Activated CD4-positive, alpha-beta memory T cell treated with anti-CD3 and anti-CD28 coated beads, Interleukin-2, amount 10 ng/mL, durations not matched to agents 7 days and 5 days (primary cell): Measurements from ENCODE around the gene ZNF85. TPM values are rescaled to one million over a fixed set of nuclear protein-coding genes. Genes with fewer than 3 reads are reported as not detected.
"Not testable (repeated sequence)": the region's sequence is repeated elsewhere in the genome, so short reads cannot be mapped to it uniquely, and the experiment has no call there.

Source experiments
- CTCF ChIA-PET: fragments of 350-600 bp; sonication (Branson Sonifier 250); formaldehyde crosslinking; loops from one replicate; lab custom pipeline; 2021; ENCODE audit warnings: antibody characterized with exemption, inconsistent platforms; lab: Charles Lee
- POLR2A ChIA-PET: fragments of 350-600 bp; sonication (Branson Sonifier 250); formaldehyde crosslinking; loops from one replicate; lab custom pipeline; 2021; ENCODE audit warnings: antibody characterized with exemption; lab: Charles Lee
- DNase-seq: peaks from one replicate; pipeline ENCODE4 v3.0.0-alpha.2; 2020
- H3K27ac Mint-ChIP-seq: one replicate; pipeline ENCODE4 v1.8.0; 2021; ENCODE audit warnings: mild to moderate bottlenecking, mixed read lengths
- H3K27me3 Mint-ChIP-seq: one replicate; pipeline ENCODE4 v1.8.0; 2021; ENCODE audit warnings: mixed read lengths
- H3K36me3 Mint-ChIP-seq: one replicate; pipeline ENCODE4 v1.8.0; 2021; ENCODE audit warnings: low read depth, mixed read lengths
- H3K4me1 Mint-ChIP-seq: one replicate; pipeline ENCODE4 v1.8.0; 2021; ENCODE audit warnings: mixed read lengths
- H3K4me3 Mint-ChIP-seq: one replicate; pipeline ENCODE4 v1.8.0; 2021; ENCODE audit warnings: mild to moderate bottlenecking, mixed read lengths
- H3K9me3 Mint-ChIP-seq: one replicate; pipeline ENCODE4 v1.8.0; 2021; ENCODE audit warnings: mixed read lengths
- total RNA-seq, 2 experiments: library from RNA; stranded (reverse); gene quantifications; one replicate each; pipeline ENCODE4 v1.2.3, GENCODE V29; 2021

The ZNF85 gene
- 10 to 100 TPM; 16.4 to 17.2 TPM for total RNA-seq

GRCh38 chr19:20923077-20923871, at the start of gene ZNF85:
TSS of gene ZNF85 (plus strand) at chr19:20923251. CDS start at chr19:20923401, 150 bp downstream.
- peak; percentile 94 for DNase-seq
- H3K27ac Mint-ChIP-seq: peak within 1 kb of the TSS; percentile 94
- H3K9me3 Mint-ChIP-seq: peaks cover 28% of the 10 kb centered on the region
- H3K4me1 Mint-ChIP-seq: peaks cover 19% of the 10 kb centered on the region
- POLR2A ChIA-PET: interaction anchor here (0.7 to 2.7 kb wide), 29 partner anchors 14 to 1255 kb away, joined by 3 to 39 read pairs (median 5); partner anchors contain the start of genes ZNF100, ZNF14, ZNF253 and ZNF257
- peak within 1 kb of the TSS; percentile 94 for H3K4me3 Mint-ChIP-seq
- H3K27me3 Mint-ChIP-seq: no peaks in the 10 kb centered on the region
- H3K36me3 Mint-ChIP-seq: peaks cover 45% of the 10 kb centered on the region
- CTCF ChIA-PET: interaction anchor here (1.0 to 1.5 kb wide), 4 partner anchors 97 to 437 kb away, joined by 3 to 6 read pairs (median 3); partner anchors contain the start of genes ZNF430, ZNF66 and ZNF737

- H3K9me3 Mint-ChIP-seq: peaks cover 97% of the 10 kb centered on the region
- H3K27me3 Mint-ChIP-seq: no peaks in the 10 kb centered on the region
- no peak overlapping the region for H3K4me3 Mint-ChIP-seq
- H3K4me1 Mint-ChIP-seq: no peaks in the 10 kb centered on the region
- ChIA-PET CTCF (no interaction called here), POLR2A (no interaction called here)
- no peak for DNase-seq
- no peak overlapping the region for H3K27ac Mint-ChIP-seq
- H3K36me3 Mint-ChIP-seq: peaks cover 35% of the 10 kb centered on the region
Observed at GRCh38 chr19:20879501-20879900, 43.5 kb upstream of the ZNF85 start.

DNA sequence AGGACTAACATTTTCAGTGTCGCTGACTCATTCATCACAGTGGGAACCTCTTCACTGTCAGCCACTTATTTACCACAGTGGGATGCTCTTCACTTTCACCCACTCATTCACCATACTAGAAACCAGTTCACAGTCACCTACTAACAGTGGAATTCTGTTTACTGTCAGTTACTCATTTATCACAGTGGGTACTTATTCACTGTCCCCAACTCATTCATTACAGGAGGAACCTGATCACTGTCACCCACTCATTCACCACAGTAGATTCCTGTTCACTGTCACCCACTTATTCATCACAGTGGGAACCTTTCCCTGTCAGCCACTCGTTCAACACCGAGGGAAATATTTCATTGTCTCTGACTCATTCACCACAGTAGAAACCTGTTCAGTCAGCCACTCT, 10.1 kb upstream of the ZNF85 start:
- CTCF ChIA-PET: no interaction called here
- H3K27me3 Mint-ChIP-seq: no peaks in the 10 kb centered on the region
- no peak overlapping the region for H3K4me3 Mint-ChIP-seq
- peaks cover 47% of the 10 kb centered on the region for H3K36me3 Mint-ChIP-seq
- no peaks in the 10 kb centered on the region for H3K4me1 Mint-ChIP-seq
- POLR2A ChIA-PET: no interaction called here
- no peak for DNase-seq
- H3K9me3 Mint-ChIP-seq: peaks cover 83% of the 10 kb centered on the region
- no peak overlapping the region for H3K27ac Mint-ChIP-seq

DNA sequence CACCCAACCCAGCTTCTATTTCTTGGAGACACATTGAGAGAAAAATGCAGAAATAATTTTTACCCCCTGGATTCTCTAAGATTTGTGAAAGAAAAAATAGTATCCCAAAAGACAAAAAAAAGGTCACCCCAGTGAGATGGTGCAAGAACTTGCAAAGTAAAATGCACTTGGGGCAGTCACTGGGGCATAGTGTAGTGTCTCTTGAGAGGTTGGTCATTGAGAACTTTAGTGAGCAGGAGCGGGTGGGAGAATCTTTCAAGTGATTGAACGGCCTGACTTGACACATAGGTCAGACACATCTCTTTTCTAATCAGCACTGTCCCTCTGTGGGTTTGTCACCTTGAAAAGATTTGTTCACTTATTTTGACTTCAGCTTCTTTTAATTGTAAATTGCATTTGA, 2.4 kb downstream of the ZNF85 start:
- ChIA-PET POLR2A (interaction anchor here (1.1 kb wide), 1 partner anchor 12 kb away, joined by 3 read pairs; no protein-coding TSS in a partner anchor), CTCF (no interaction called here)
- Mint-ChIP-seq H3K4me3 (no peak overlapping the region), H3K36me3 (peaks cover 57% of the 10 kb centered on the region), H3K4me1 (peaks cover 19% of the 10 kb centered on the region), H3K27me3 (no peaks in the 10 kb centered on the region), H3K27ac (no peak overlapping the region), H3K9me3 (peaks cover 26% of the 10 kb centered on the region)
- no peak for DNase-seq

DNA sequence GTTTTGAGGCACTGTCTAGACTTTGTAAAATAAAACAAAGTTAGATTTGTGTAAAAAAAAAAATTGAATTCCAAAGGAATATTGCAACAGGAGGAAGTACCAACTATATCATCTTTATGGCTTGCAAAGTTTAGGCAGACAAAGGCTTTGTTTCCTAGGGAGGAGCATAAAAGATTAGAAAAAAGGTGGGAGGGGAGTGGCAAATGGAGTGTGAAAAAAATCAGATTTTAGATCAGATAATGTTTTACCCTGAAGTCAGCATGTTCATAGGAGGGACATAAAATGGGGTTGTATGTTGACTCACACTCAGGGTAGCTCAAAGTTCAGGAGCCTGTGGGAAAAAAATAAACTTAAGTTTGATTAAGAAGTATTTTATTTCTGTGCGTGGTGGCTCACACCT, 3.7 kb downstream of the ZNF85 start:
- DNase-seq: no peak
- H3K27me3 Mint-ChIP-seq: no peaks in the 10 kb centered on the region
- peaks cover 62% of the 10 kb centered on the region for H3K36me3 Mint-ChIP-seq
- POLR2A ChIA-PET: interaction anchor here (1.4 kb wide), 1 partner anchor 150 kb away, joined by 4 read pairs; the partner anchor contains the start of gene ZNF66
- peaks cover 19% of the 10 kb centered on the region for H3K4me1 Mint-ChIP-seq
- H3K9me3 Mint-ChIP-seq: peaks cover 26% of the 10 kb centered on the region
- no peak overlapping the region for H3K27ac Mint-ChIP-seq
- H3K4me3 Mint-ChIP-seq: no peak overlapping the region
- CTCF ChIA-PET: no interaction called here

DNA sequence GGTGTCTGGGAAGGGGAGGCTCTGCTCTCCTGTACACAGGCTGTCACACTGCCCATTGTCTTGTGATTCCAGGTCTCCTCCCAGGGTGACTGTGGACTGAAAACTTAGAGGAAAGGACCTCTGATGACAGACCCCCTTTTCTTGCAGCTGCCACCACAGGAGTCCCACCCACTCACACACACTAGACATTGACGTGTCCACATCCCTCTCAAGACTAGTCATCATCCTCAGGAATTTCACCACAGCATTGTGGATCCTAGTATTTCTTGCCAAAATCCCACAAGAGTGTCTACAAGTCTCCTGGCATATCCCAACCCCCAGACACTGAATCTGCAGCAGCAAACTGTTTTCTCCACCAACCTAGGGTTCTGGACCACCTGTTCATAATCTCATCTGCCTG, 5.3 kb downstream of the ZNF85 start:
- POLR2A ChIA-PET: no interaction called here
- Mint-ChIP-seq H3K4me1 (peaks cover 14% of the 10 kb centered on the region), H3K36me3 (peaks cover 71% of the 10 kb centered on the region), H3K9me3 (peaks cover 28% of the 10 kb centered on the region), H3K4me3 (no peak overlapping the region), H3K27me3 (no peaks in the 10 kb centered on the region), H3K27ac (no peak overlapping the region)
- no peak for DNase-seq
- CTCF ChIA-PET: no interaction called here

DNA sequence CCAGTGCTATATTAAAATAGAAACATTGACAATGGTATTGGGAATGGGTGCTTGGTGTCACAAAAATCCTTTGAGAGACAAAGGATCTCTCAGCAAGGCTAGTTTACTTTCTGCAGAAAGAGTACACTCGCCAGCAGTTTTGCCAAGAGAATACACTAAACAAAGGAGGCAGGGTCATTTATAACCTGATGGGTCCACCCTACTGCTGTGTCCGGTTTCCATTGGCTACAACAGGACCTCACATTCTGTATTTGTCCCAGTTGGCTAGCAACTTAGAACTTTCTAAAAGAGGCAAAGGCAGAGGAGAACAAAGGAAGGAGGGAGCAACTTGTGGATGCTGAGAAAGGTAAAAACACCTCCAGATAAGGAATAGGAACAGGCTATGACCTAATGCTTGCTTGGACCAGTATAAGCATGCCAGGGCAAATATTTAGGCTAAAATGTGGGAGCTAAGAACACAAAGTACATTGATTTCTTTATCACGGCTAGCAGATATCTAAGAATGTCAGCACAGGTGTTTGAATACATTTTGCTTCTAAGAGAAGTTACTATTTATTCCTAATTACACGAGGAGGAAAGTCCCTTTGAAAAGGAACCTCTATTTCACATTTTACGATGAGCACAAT, 13.4 kb downstream of the ZNF85 start:
- DNase-seq, H3K4me3 Mint-ChIP-seq, H3K27me3 Mint-ChIP-seq, POLR2A ChIA-PET, H3K27ac Mint-ChIP-seq, H3K4me1 Mint-ChIP-seq, CTCF ChIA-PET: not testable (repeated sequence)
- Mint-ChIP-seq H3K36me3 (peaks cover 77% of the 10 kb centered on the region), H3K9me3 (peaks cover 11% of the 10 kb centered on the region)

DNA sequence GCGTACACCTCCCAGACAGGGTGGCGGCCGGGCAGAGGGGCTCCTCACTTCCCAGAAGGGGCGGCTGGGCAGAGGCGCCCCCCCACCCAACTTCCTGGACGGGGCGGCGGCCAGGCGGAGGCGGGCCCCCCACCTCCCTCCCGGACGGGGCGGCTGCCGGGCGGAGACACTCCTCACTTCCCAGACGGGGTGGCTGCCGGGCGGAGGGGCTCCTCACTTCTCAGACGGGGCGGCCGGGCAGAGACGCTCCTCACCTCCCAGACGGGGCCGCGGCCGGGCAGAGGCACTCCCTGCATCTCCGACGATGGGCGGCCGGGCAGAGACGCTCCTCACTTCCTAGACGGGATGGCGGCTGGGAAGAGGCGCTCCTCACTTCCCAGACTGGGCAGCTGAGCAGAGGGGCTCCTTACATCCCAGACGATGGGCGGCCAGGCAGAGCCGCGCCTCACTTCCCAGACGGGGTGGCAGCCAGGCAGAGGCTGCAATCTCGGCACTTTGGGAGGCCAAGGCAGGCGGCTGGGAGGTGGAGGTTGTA, 29.6 kb downstream of the ZNF85 start:
- CTCF ChIA-PET, H3K4me1 Mint-ChIP-seq, H3K27me3 Mint-ChIP-seq, H3K27ac Mint-ChIP-seq, H3K4me3 Mint-ChIP-seq, POLR2A ChIA-PET, DNase-seq: not testable (repeated sequence)
- H3K9me3 Mint-ChIP-seq: peaks cover 30% of the 10 kb centered on the region
- H3K36me3 Mint-ChIP-seq: peaks cover 27% of the 10 kb centered on the region

- Mint-ChIP-seq H3K27me3 (no peaks in the 10 kb centered on the region), H3K36me3 (no peaks in the 10 kb centered on the region), H3K27ac (no peak overlapping the region), H3K9me3 (peaks cover 25% of the 10 kb centered on the region), H3K4me3 (no peak overlapping the region), H3K4me1 (no peaks in the 10 kb centered on the region)
- no peak for DNase-seq
- ChIA-PET POLR2A (no interaction called here), CTCF (no interaction called here)
Observed at GRCh38 chr19:20964798-20965197, 41.7 kb downstream of the ZNF85 start.

DNA sequence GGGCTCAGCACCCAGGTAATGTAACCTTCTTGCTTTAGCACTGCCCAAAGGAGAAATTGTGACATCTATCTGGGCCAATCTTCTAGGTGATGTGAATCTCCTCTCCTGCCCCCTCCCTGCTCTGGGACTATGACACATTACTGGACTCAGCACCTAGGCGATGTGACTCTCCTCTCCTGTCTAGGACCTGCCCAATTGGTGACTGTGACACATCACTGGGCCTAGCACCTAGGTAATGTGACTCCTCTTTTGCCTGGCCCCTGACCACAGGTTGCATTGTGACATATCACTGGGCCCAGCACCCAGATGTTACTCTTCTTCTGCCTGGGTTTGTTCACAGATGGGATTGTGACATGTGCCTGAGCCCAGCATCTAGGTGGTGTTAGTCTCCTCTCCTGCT, 45.0 kb downstream of the ZNF85 start:
- no peak for DNase-seq

DNA sequence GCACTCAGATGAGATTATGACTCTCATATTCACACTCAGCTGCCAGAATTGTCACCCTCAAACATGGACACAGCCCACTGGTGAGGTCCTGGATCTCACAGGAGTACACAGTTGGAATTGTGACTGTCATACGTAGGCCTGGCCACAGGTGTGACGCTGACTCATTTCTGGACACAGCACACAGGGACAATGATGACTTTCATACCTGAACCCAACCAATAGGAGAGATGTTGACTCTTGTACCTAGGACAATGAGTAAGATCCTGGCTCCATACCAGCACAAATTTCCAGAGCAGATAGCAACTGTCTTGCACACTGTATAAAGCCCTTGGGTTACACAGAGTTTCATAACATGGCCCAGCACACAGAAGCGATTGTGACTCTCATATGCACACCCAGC, 46.4 kb downstream of the ZNF85 start:
- Mint-ChIP-seq H3K9me3 (peaks cover 20% of the 10 kb centered on the region), H3K27me3 (no peaks in the 10 kb centered on the region), H3K36me3 (no peaks in the 10 kb centered on the region), H3K4me3 (no peak overlapping the region), H3K4me1 (no peaks in the 10 kb centered on the region), H3K27ac (no peak overlapping the region)
- DNase-seq: no peak
- POLR2A ChIA-PET: no interaction called here
- CTCF ChIA-PET: no interaction called here

More for the DNA sequence above, 45.0 kb downstream of the ZNF85 start:
- no peaks in the 10 kb centered on the region for H3K27me3 Mint-ChIP-seq
- no peaks in the 10 kb centered on the region for H3K36me3 Mint-ChIP-seq
- POLR2A ChIA-PET: no interaction called here
- CTCF ChIA-PET: no interaction called here
- H3K4me3 Mint-ChIP-seq: no peak overlapping the region
- H3K27ac Mint-ChIP-seq: no peak overlapping the region
- H3K9me3 Mint-ChIP-seq: peaks cover 24% of the 10 kb centered on the region
- H3K4me1 Mint-ChIP-seq: no peaks in the 10 kb centered on the region

GRCh38 chr19:20969898-20970297, 46.8 kb downstream of the ZNF85 start:
- Mint-ChIP-seq H3K4me1 (no peaks in the 10 kb centered on the region), H3K36me3 (no peaks in the 10 kb centered on the region), H3K4me3 (no peak overlapping the region), H3K27ac (no peak overlapping the region), H3K9me3 (peaks cover 20% of the 10 kb centered on the region), H3K27me3 (no peaks in the 10 kb centered on the region)
- no peak for DNase-seq
- CTCF ChIA-PET: no interaction called here
- POLR2A ChIA-PET: no interaction called here

GRCh38 chr19:20992788-20993187, 69.7 kb downstream of the ZNF85 start:
- POLR2A ChIA-PET: interaction anchor here (1.2 kb wide), 1 partner anchor 28 kb away, joined by 3 read pairs; the partner anchor contains the start of gene ZNF430
- CTCF ChIA-PET: not testable (repeated sequence)

More at GRCh38 chr19:20992788-20993187, 69.7 kb downstream of the ZNF85 start:
- not testable (repeated sequence) for H3K27me3 Mint-ChIP-seq, H3K36me3 Mint-ChIP-seq, H3K27ac Mint-ChIP-seq, H3K4me3 Mint-ChIP-seq, H3K4me1 Mint-ChIP-seq, DNase-seq
- H3K9me3 Mint-ChIP-seq: peaks cover 34% of the 10 kb centered on the region
